Measurements from ENCODE around the gene PTPN23.

The PTPN23 gene

DNA sequence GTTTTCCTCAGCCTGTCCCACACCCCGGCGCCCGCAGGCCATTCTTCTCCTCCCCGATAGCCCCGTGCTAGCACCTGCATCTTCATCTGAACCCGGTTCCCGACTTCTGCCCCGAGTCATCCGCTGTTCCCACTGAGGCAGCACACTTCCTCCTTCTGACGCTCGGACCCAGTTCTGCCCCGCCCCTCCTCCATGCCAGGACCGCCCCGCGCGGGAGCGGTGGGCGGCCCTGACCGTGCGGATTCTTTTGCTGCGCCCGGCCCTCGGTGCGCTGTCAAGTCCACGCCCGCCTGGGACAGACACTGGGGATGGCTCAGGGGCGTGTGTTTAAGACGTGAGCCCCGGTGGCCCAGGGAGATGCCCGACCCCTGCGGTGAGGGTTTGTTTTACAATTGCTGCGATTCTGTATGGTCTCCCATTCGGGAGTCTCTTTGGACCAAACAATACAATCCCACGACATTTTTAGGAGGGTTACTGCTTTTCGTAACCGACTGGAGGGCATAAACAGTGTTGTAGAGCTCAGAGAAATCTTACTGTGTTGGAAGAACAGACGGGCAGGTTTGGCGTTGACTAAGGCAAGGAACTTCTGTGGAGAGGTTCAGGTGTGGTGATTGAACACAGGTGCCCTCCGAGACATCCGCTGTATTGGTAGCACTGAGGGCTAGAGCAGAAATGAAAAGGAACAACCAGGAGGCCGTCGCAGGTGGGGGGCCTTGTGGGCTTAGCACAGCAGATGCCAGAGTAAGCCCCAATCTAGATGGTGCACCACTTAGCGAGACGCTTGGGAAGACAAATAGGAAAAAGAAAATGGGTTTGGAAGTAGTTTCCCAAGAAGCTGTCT lies 716 bp downstream of the PTPN23 start:
- Histone ChIP-seq H2BK5ac (ENCODE audit: low read depth, low read length, poor library complexity, severe bottlenecking) (peak overlapping the region; percentile 67), H3K23ac (ENCODE audit: low read length in 2 of 2) (peak overlapping the region in 1 of 2 experiments; percentile 99), H4K91ac (ENCODE audit: low read length) (peak overlapping the region; percentile 97), H2BK12ac (ENCODE audit: low read length in 2 of 2) (peak overlapping the region in 1 of 2 experiments; percentile 23), H3K14ac (ENCODE audit: low read length in 2 of 2) (peak overlapping the region in 1 of 2 experiments; percentile 99), H2BK15ac (ENCODE audit: low read depth, poor library complexity, severe bottlenecking) (peak overlapping the region; percentile 95), H3K27me3 (ENCODE audit: control insufficient read depth in 1 of 2, insufficient read depth in 1 of 2, low read length in 2 of 2) (no peaks in the 10 kb centered on the region), H3K4me1 (ENCODE audit: control insufficient read depth, insufficient read depth, low read depth, low read length) (peaks cover 15% of the 10 kb centered on the region), H3K9ac (ENCODE audit: low read length) (peak overlapping the region; percentile 99), H3K18ac (ENCODE audit: low read depth in 1 of 2, low read length in 2 of 2) (peak overlapping the region; percentile 96 to 99), H3K36me3 (ENCODE audit: control insufficient read depth in 1 of 2, insufficient read depth in 2 of 2, low read depth in 1 of 2, low read length in 2 of 2) (peaks cover 0 to 8% of the 10 kb centered on the region in 2 experiments), H3K4me2 (ENCODE audit: low read length, poor library complexity, severe bottlenecking) (peak overlapping the region; percentile 86), H3K4ac (ENCODE audit: low read depth in 1 of 2, low read length in 2 of 2) (peak overlapping the region; percentile 36 to 99), H2AK5ac (ENCODE audit: low read length, severe bottlenecking) (no peak overlapping the region), H4K8ac (ENCODE audit: low read length) (peak overlapping the region; percentile 95), H3K4me3 (ENCODE audit: insufficient read depth in 1 of 2, low read depth in 1 of 2, low read length in 2 of 2) (peak overlapping the region; percentile 90 to 93), H2AFZ (ENCODE audit: low read depth, low read length) (peak overlapping the region; percentile 47), H2BK120ac (ENCODE audit: low read depth, low read length) (peak overlapping the region; percentile 77), H3K9me3 (ENCODE audit: control insufficient read depth, low read length) (no peaks in the 10 kb centered on the region), H3K27ac (ENCODE audit: low read length, poor library complexity, severe bottlenecking) (peak overlapping the region; percentile 91), H3K79me1 (replicated peaks; ENCODE audit: low read length, poor library complexity, severe bottlenecking) (peaks cover 20% of the 10 kb centered on the region)
- WGBS, result 8% methylated on average over 40 of the region's 44 CpGs
- DNase-seq, result peak; percentile 92

GRCh38 chr3:47384425-47384824 lies 3.6 kb downstream of the PTPN23 start:
- Histone ChIP-seq H2AK5ac (ENCODE audit: low read length, severe bottlenecking) (no peak overlapping the region), H3K4me3 (ENCODE audit: insufficient read depth in 1 of 2, low read depth in 1 of 2, low read length in 2 of 2) (no peak overlapping the region), H2AFZ (ENCODE audit: low read depth, low read length) (no peak overlapping the region), H4K8ac (ENCODE audit: low read length) (no peak overlapping the region), H2BK120ac (ENCODE audit: low read depth, low read length) (no peak overlapping the region), H3K4ac (ENCODE audit: low read depth in 1 of 2, low read length in 2 of 2) (no peak overlapping the region), H3K4me1 (ENCODE audit: control insufficient read depth, insufficient read depth, low read depth, low read length) (peaks cover 13% of the 10 kb centered on the region), H3K9ac (ENCODE audit: low read length) (no peak overlapping the region), H3K36me3 (ENCODE audit: control insufficient read depth in 1 of 2, insufficient read depth in 2 of 2, low read depth in 1 of 2, low read length in 2 of 2) (peaks cover 0 to 19% of the 10 kb centered on the region in 2 experiments), H3K79me1 (replicated peaks; ENCODE audit: low read length, poor library complexity, severe bottlenecking) (peaks cover 20% of the 10 kb centered on the region), H4K91ac (ENCODE audit: low read length) (no peak overlapping the region), H2BK5ac (ENCODE audit: low read depth, low read length, poor library complexity, severe bottlenecking) (no peak overlapping the region), H3K18ac (ENCODE audit: low read depth in 1 of 2, low read length in 2 of 2) (no peak overlapping the region), H3K14ac (ENCODE audit: low read length in 2 of 2) (no peak overlapping the region), H3K9me3 (ENCODE audit: control insufficient read depth, low read length) (no peaks in the 10 kb centered on the region), H3K23ac (ENCODE audit: low read length in 2 of 2) (no peak overlapping the region), H2BK15ac (ENCODE audit: low read depth, poor library complexity, severe bottlenecking) (no peak overlapping the region), H3K27ac (ENCODE audit: low read length, poor library complexity, severe bottlenecking) (no peak overlapping the region), H3K27me3 (ENCODE audit: control insufficient read depth in 1 of 2, insufficient read depth in 1 of 2, low read length in 2 of 2) (no peaks in the 10 kb centered on the region), H3K4me2 (ENCODE audit: low read length, poor library complexity, severe bottlenecking) (no peak overlapping the region), H2BK12ac (ENCODE audit: low read length in 2 of 2) (no peak overlapping the region)
- DNase-seq, result no peak
- 96% methylated on average over 4 of the region's 4 CpGs for WGBS

DNA sequence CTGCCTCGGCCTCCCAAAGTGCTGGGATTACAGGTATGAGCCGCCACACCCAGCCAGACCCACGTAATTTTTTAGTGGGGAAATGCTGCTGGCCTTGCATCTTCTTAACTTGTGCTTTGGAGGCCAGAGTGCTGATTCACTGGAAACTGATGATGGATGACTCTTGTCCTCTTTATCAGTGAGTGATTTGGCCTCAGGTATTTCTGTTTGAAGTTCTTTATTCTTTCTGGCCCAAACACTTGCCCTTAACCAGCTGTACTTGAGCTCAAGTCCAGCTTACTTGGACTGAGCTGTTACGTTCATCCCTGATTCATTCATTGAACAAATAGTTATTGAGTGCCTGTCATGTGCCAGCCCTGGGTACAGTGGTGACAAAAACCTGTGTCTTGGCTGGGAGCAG lies 4.2 kb downstream of the PTPN23 start:
- H2BK5ac ChIP-seq (ENCODE audit: low read depth, low read length, poor library complexity, severe bottlenecking), result no peak overlapping the region
- no peak overlapping the region for H3K18ac ChIP-seq (ENCODE audit: low read depth in 1 of 2, low read length in 2 of 2)
- H3K14ac ChIP-seq (ENCODE audit: low read length in 2 of 2), result no peak overlapping the region
- no peak overlapping the region for H2AFZ ChIP-seq (ENCODE audit: low read depth, low read length)
- no peak overlapping the region for H2BK120ac ChIP-seq (ENCODE audit: low read depth, low read length)
- no peak overlapping the region for H3K4me3 ChIP-seq (ENCODE audit: insufficient read depth in 1 of 2, low read depth in 1 of 2, low read length in 2 of 2)
- no peak overlapping the region for H3K4ac ChIP-seq (ENCODE audit: low read depth in 1 of 2, low read length in 2 of 2)
- H3K27me3 ChIP-seq (ENCODE audit: control insufficient read depth in 1 of 2, insufficient read depth in 1 of 2, low read length in 2 of 2), result no peaks in the 10 kb centered on the region
- no peak overlapping the region for H4K91ac ChIP-seq (ENCODE audit: low read length)
- H3K4me2 ChIP-seq (ENCODE audit: low read length, poor library complexity, severe bottlenecking), result no peak overlapping the region
- peaks cover 0 to 19% of the 10 kb centered on the region in 2 experiments for H3K36me3 ChIP-seq (ENCODE audit: control insufficient read depth in 1 of 2, insufficient read depth in 2 of 2, low read depth in 1 of 2, low read length in 2 of 2)
- H3K23ac ChIP-seq (ENCODE audit: low read length in 2 of 2), result no peak overlapping the region
- no peak overlapping the region for H2BK15ac ChIP-seq (ENCODE audit: low read depth, poor library complexity, severe bottlenecking)
- no peak overlapping the region for H4K8ac ChIP-seq (ENCODE audit: low read length)
- WGBS, result 93% methylated on average over 4 of the region's 4 CpGs
- peaks cover 11% of the 10 kb centered on the region for H3K4me1 ChIP-seq (ENCODE audit: control insufficient read depth, insufficient read depth, low read depth, low read length)
- no peak overlapping the region for H3K9ac ChIP-seq (ENCODE audit: low read length)
- H3K27ac ChIP-seq (ENCODE audit: low read length, poor library complexity, severe bottlenecking), result no peak overlapping the region
- H2AK5ac ChIP-seq (ENCODE audit: low read length, severe bottlenecking), result no peak overlapping the region
- no peaks in the 10 kb centered on the region for H3K9me3 ChIP-seq (ENCODE audit: control insufficient read depth, low read length)
- H2BK12ac ChIP-seq (ENCODE audit: low read length in 2 of 2), result no peak overlapping the region
- peaks cover 17% of the 10 kb centered on the region for H3K79me1 ChIP-seq (replicated peaks; ENCODE audit: low read length, poor library complexity, severe bottlenecking)
- no peak for DNase-seq

- peaks cover 19% of the 10 kb centered on the region for H3K79me1 ChIP-seq (replicated peaks; ENCODE audit: low read length, poor library complexity, severe bottlenecking)
- H3K9ac ChIP-seq (ENCODE audit: low read length), result no peak overlapping the region
- peaks cover 11% of the 10 kb centered on the region for H3K4me1 ChIP-seq (ENCODE audit: control insufficient read depth, insufficient read depth, low read depth, low read length)
- no peak overlapping the region for H2AFZ ChIP-seq (ENCODE audit: low read depth, low read length)
- no peak overlapping the region for H3K4me2 ChIP-seq (ENCODE audit: low read length, poor library complexity, severe bottlenecking)
- peaks cover 0 to 19% of the 10 kb centered on the region in 2 experiments for H3K36me3 ChIP-seq (ENCODE audit: control insufficient read depth in 1 of 2, insufficient read depth in 2 of 2, low read depth in 1 of 2, low read length in 2 of 2)
- no peak overlapping the region for H4K8ac ChIP-seq (ENCODE audit: low read length)
- H2AK5ac ChIP-seq (ENCODE audit: low read length, severe bottlenecking), result no peak overlapping the region
- H2BK5ac ChIP-seq (ENCODE audit: low read depth, low read length, poor library complexity, severe bottlenecking), result no peak overlapping the region
- H3K4ac ChIP-seq (ENCODE audit: low read depth in 1 of 2, low read length in 2 of 2), result no peak overlapping the region
- no peak overlapping the region for H2BK120ac ChIP-seq (ENCODE audit: low read depth, low read length)
- H3K4me3 ChIP-seq (ENCODE audit: insufficient read depth in 1 of 2, low read depth in 1 of 2, low read length in 2 of 2), result no peak overlapping the region
- DNase-seq, result no peak
- H3K27ac ChIP-seq (ENCODE audit: low read length, poor library complexity, severe bottlenecking), result no peak overlapping the region
- no peak overlapping the region for H3K18ac ChIP-seq (ENCODE audit: low read depth in 1 of 2, low read length in 2 of 2)
- no peak overlapping the region for H3K14ac ChIP-seq (ENCODE audit: low read length in 2 of 2)
- H4K91ac ChIP-seq (ENCODE audit: low read length), result no peak overlapping the region
- H2BK15ac ChIP-seq (ENCODE audit: low read depth, poor library complexity, severe bottlenecking), result no peak overlapping the region
- WGBS, result 94% methylated on average over 2 of the region's 2 CpGs
- H3K27me3 ChIP-seq (ENCODE audit: control insufficient read depth in 1 of 2, insufficient read depth in 1 of 2, low read length in 2 of 2), result no peaks in the 10 kb centered on the region
- no peaks in the 10 kb centered on the region for H3K9me3 ChIP-seq (ENCODE audit: control insufficient read depth, low read length)
- peak overlapping the region in 1 of 2 experiments; percentile 16 for H3K23ac ChIP-seq (ENCODE audit: low read length in 2 of 2)
- no peak overlapping the region for H2BK12ac ChIP-seq (ENCODE audit: low read length in 2 of 2)
Observed at GRCh38 chr3:47385796-47386195, 5.0 kb downstream of the PTPN23 start.

All from mesenchymal stem cell (in vitro differentiated cells and primary cell).